Heart right ventricle (tissue), 16 donors: ENCODE data around the gene HEPN1. TPM values are rescaled to one million over a fixed set of nuclear protein-coding genes. Genes with fewer than 3 reads are reported as not detected.
A peak's percentile ranks its signal among the peaks of the same experiment; 100 is the strongest.

ENCODE experiments used
- ATAC-seq, 8 donors: fragments of 200-7000 bp; cut with Tn5 transposase; one replicate each; pipeline ENCODE4 v1.9.1; 2020; ENCODE audit warnings: mild to moderate bottlenecking in 8 of 8, moderate library complexity in 8 of 8, moderate number of reproducible peaks in 1 of 8
- DNase-seq, 2 donors: peaks; one replicate each; pipeline ENCODE4 v3.0.0-alpha.2; 2020
- H3K27ac ChIP-seq, 10 donors: fragments of 200-600 bp; sonication (generic) in 2 of 10; one replicate each; pipeline versions ENCODE4 v1.5.0 to v1.8.0; 2020 to 2022; ENCODE audit warnings: mild to moderate bottlenecking in 3 of 10
- H3K27me3 ChIP-seq, 7 donors: fragments of 200-600 bp; one replicate each; pipeline ENCODE4 v1.8.0; 2021 to 2022; ENCODE audit warnings: mild to moderate bottlenecking in 2 of 7
- H3K36me3 ChIP-seq, 9 donors: fragments of 200-600 bp; sonication (generic) in 1 of 9; one replicate each; pipeline versions ENCODE4 v1.5.0 to v1.8.0; 2020 to 2022; ENCODE audit warnings: mild to moderate bottlenecking in 2 of 9
- H3K4me1 ChIP-seq, 9 donors: fragments of 200-600 bp; sonication (generic) in 1 of 9; one replicate each; pipeline versions ENCODE4 v1.5.0 to v1.8.0; 2020 to 2022; ENCODE audit warnings: mild to moderate bottlenecking in 4 of 9
- H3K4me3 ChIP-seq, 10 donors: fragments of 200-600 bp; sonication (generic) in 2 of 10; one replicate each; pipeline versions ENCODE4 v1.5.0 to v1.8.0; 2020 to 2022; ENCODE audit warnings: mild to moderate bottlenecking in 7 of 10, moderate library complexity in 2 of 10
- H3K9me3 ChIP-seq, 11 donors: fragments of 200-600 bp in 10 of 11; sonication (generic) in 2 of 11; one replicate each; pipeline versions ENCODE4 v1.5.0 to v1.8.0; 2013 to 2022; ENCODE audit warnings: mild to moderate bottlenecking in 2 of 11, control low read depth in 1 of 11, moderate library complexity in 1 of 11
- WGBS, 2 donors: extraction: QIAGEN DNeasy Blood & Tissue Kit; methylation state at CpG; one replicate each; pipeline ENCODE4 v1.1.7; 2013; ENCODE audit warnings: inconsistent platforms in 1 of 2; 5-methylcytosine and 5-hydroxymethylcytosine counted together
- intact Hi-C, 10 donors: fragments of 100-400 bp; cut with DNase I; formaldehyde crosslinking; loops; one replicate each; pipeline versions ENCODE4 v1.11.1 to v1.14.2; 2022
- polyA plus RNA-seq, 2 donors: library from polyadenylated mRNA; stranded (reverse); fragments of 200-250 nt; gene quantifications; one replicate each; pipeline ENCODE4 v1.2.3, GENCODE V29; 2013
- total RNA-seq, 10 donors: library from RNA; stranded (reverse); fragmentation: NEBNext Ultra II Directional in 3 of 10; extraction: Animal tissue kit (Norgen Biotek cat#: 25700) in 3 of 10; gene quantifications; one replicate each; pipeline versions ENCODE4 v1.2.1 to v1.2.4, GENCODE V29; 2021 to 2023
- TF ChIP-seq, protein P1 (sequence below), 9 donors: fragments of 200-600 bp; sonication (generic) in 2 of 9; IDR thresholded peaks; one replicate each; pipeline versions ENCODE4 v1.5.0 to v1.8.0; 2021 to 2022; ENCODE audit warnings: antibody characterized with exemption in 9 of 9, mild to moderate bottlenecking in 5 of 9, moderate library complexity in 1 of 9
- donor health status: Arrhythmogenic right ventricular cardiomyopathy.
- donor health status: ischemic (EF 13 %, LVEDD 7.1; RV severe dilation, severe dysfunction).
- donor health status: healthy with polysubstance abuse.
- donor health status: DM: no; HTN: yes; CAD: no.
- donor health status: DM: no; HTN: no; CAD: no.
- donor health status: ischemic (EF 25% LVEDD 6.9; RV normal size, moderate dysfunction).
- donor health status: ischemic (EF 25% LVEDD 5.7; RV mildly dilated, moderate dysfunction).
- donor health status: healthy.
- donor health status: DM: yes; HTN: yes; CAD: no.
- donor health status: Ischemic cardiomyopathy.
- donor health status: ischemic (EF 35%, LVEDD 5.7; RV mildly dilated, moderate dysfunction).
- donor health status: nonischemic (EF 11% LVEDD 7.7; RV severe dilation, severe dysfunction).
- donor health status: DM: yes; HTN: yes; CAD: no.
- donor health status: PGD.
- donor health status: ischemic (EF 29% LVEDD 5.4; RV normal size, mild dysfunction).
- donor health status: nonischemic (EF 23%, LVEDD 6.1; RV moderate dilation, normal function).

Gene HEPN1
- total and polyA plus RNA-seq, 12 donors = 0.03 TPM; not detected in 11

DNA sequence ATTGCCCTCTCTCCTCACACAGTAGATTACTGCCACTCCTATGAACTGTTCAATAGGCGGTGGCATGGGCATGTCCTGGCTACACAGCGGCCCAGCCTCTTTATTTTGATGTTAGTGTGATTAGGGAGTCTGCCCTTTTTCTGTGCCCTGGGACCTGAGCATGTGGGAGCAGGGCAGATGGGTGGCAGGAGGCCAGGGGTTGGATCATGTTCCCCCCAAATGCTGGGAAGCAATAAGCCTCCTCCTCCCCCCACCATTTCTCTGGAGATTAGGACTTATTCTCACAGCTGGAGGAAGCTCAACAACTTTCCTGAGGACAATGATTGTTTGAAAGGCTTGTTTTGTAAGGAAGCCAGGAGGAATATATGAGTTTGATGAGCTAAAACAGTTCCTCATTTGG lies 848 bp downstream of the HEPN1 start:
- Histone ChIP-seq H3K9me3 (no peaks in the 10 kb centered on the region), H3K27me3 (peaks cover 0 to 12% (median 0%) of the 10 kb centered on the region in 7 donors), H3K27ac (peak overlapping the region in 3 of 10 donors; percentile 82 to 89 (median 87)), H3K4me1 (peaks cover 0 to 18% (median 12%) of the 10 kb centered on the region in 9 donors), H3K4me3 (no peak overlapping the region), H3K36me3 (no peaks in the 10 kb centered on the region)
- TF ChIP-seq, protein P1, sequence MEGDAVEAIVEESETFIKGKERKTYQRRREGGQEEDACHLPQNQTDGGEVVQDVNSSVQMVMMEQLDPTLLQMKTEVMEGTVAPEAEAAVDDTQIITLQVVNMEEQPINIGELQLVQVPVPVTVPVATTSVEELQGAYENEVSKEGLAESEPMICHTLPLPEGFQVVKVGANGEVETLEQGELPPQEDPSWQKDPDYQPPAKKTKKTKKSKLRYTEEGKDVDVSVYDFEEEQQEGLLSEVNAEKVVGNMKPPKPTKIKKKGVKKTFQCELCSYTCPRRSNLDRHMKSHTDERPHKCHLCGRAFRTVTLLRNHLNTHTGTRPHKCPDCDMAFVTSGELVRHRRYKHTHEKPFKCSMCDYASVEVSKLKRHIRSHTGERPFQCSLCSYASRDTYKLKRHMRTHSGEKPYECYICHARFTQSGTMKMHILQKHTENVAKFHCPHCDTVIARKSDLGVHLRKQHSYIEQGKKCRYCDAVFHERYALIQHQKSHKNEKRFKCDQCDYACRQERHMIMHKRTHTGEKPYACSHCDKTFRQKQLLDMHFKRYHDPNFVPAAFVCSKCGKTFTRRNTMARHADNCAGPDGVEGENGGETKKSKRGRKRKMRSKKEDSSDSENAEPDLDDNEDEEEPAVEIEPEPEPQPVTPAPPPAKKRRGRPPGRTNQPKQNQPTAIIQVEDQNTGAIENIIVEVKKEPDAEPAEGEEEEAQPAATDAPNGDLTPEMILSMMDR (IDR thresholded peaks at IDR 0.05) = no peak
- ATAC-seq (no peak), DNase-seq (no peak)
- intact Hi-C loops = loop anchor here in 4 of 10 donors (2.0 to 10.0 kb wide), 4 partner anchors 21 to 45 kb away; no protein-coding TSS in a partner anchor
- 100% methylated on average over 2 of the region's 2 CpGs for whole genome bisulfite sequencing, 2 donors

DNA sequence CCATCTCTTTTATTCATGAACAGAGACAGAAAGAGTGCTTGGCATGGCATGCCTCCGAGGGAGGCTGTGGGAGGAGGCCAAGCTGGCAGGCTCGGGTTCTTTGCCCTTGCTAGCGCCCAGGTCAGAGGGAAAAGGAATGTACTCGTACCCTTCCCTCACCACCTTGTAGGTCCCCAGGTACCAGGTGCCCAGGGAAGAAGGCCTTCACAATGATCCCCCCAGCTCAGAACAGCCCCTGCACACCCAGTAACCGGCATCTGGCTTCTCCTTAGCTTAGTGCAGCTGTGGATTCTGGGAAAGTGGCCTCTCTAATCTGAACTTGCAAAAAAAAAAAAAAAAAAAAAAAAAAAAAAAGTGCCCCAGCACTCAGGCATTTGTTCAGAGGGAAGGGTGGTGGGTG lies 1.3 kb downstream of the HEPN1 start:
- Histone ChIP-seq H3K36me3 (no peaks in the 10 kb centered on the region), H3K27ac (peak overlapping the region in 8 of 10 donors; percentile 61 to 90 (median 82)), H3K4me3 (peak overlapping the region in 8 of 10 donors; percentile 34 to 59 (median 53)), H3K9me3 (no peaks in the 10 kb centered on the region), H3K27me3 (peaks cover 0 to 12% (median 0%) of the 10 kb centered on the region in 7 donors), H3K4me1 (peaks cover 0 to 18% (median 12%) of the 10 kb centered on the region in 9 donors)
- ATAC-seq = peak in 1 of 8 donors; percentile 8
- no peak for DNase-seq
- WGBS, 2 donors = 87% methylated on average over 5 of the region's 5 CpGs
- TF ChIP-seq, protein P1 (IDR thresholded peaks at IDR 0.05) = no peak
- intact Hi-C loops = loop anchor here in 3 of 10 donors (2.0 to 10.0 kb wide), 3 partner anchors 22 to 46 kb away; no protein-coding TSS in a partner anchor

DNA sequence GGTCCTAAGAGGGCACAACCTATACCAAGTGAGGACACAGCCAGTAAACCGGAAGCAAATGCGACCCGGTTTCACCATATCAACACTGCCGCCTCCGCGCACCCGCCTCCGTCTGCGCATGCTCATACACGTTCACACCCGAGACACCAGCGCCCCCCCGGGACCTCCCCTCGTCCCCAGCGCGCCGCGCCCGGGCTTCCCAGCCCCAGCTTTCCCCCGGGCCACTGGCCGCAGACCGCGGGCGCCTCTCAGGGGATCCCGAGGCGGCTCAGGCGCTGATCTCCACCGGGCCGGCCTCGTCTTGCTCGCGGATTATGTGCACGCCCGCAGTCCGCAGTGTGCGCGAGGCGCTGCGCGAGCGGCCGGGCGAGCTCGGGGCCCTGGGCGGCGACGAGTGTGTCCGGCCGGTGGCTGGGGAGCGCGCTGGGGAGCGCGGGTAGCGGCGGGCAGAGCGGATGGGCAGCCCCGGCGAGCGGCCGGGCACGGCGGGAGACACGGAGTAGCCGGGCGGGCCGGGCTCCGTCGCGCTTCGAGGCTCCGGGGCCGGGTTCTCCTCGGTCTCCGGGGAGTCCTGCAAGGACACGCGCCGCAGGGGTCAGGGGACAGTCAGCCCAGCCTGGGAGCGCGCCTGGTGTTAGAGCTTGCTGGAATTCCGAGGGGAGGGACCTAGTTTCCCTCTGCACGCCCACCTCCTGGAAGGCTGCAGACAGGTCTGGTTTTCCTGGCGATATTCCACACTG lies 2.0 kb downstream of the HEPN1 start:
- ATAC-seq (peak; percentile 82 to 93 (median 84)), DNase-seq (peak; percentile 86)
- peak overlapping the region; percentile 3 to 59 (median 52) for H3K4me3 ChIP-seq
- H3K27me3 ChIP-seq = peaks cover 0 to 12% (median 0%) of the 10 kb centered on the region in 7 donors
- no peaks in the 10 kb centered on the region for H3K9me3 ChIP-seq
- intact Hi-C loops = loop anchor here in 3 of 10 donors (1.0 to 10.0 kb wide), 4 partner anchors 22 to 46 kb away; no protein-coding TSS in a partner anchor
- H3K4me1 ChIP-seq = peaks cover 0 to 18% (median 12%) of the 10 kb centered on the region in 9 donors
- TF ChIP-seq, protein P1 (IDR thresholded peaks at IDR 0.05) = peak in 4 of 9 donors; percentile 14 to 43 (median 28)
- no peaks in the 10 kb centered on the region for H3K36me3 ChIP-seq
- H3K27ac ChIP-seq = peak overlapping the region; percentile 58 to 90 (median 82)
- 3 to 6% methylated on average over 70 to 82 of the region's 82 CpGs for WGBS, 2 donors

DNA sequence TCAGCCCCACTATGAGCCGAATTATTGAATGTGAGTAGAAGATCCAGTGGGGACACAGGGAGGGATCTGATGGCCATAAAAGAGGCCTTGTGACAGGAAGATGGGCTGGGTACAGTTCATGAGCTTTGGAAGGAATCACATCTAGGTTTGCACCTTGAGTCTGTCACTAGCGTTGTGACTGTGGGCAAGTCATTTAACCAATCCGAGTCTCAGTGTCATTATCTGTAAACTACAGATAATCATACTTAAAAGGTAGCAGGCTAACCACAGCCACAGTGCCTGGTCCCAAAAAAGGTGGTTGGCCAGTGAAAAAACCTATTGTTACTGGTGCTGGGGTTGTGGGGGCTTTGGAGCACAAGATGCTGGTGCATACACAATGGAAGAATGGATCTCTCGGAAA lies 3.8 kb downstream of the HEPN1 start:
- no peak for DNase-seq
- Histone ChIP-seq H3K4me3 (no peak overlapping the region), H3K36me3 (no peaks in the 10 kb centered on the region), H3K4me1 (peaks cover 0 to 18% (median 12%) of the 10 kb centered on the region in 9 donors), H3K27me3 (peaks cover 0 to 12% (median 0%) of the 10 kb centered on the region in 7 donors), H3K27ac (no peak overlapping the region), H3K9me3 (no peaks in the 10 kb centered on the region)
- 91 to 94% methylated on average over 4 of the region's 4 CpGs for WGBS, 2 donors
- ATAC-seq = no peak
- TF ChIP-seq, protein P1 (IDR thresholded peaks at IDR 0.05) = no peak
- intact Hi-C loops = loop anchor here in 1 of 10 donors (10.0 kb wide), 1 partner anchor 48 kb away; no protein-coding TSS in a partner anchor
